HEK293T (cell line): ENCODE results near the gene COL6A3.

ENCODE experiments used
- CTCF ChIA-PET: fragments of 350-600 bp; formaldehyde crosslinking; extraction: SDS; loops from one replicate; lab custom pipeline; 2021; ENCODE audit warnings: antibody characterized with exemption, inconsistent platforms; lab: Yijun Ruan, JAX
- POLR2A ChIA-PET: fragments of 350-600 bp; formaldehyde crosslinking; extraction: SDS; loops from one replicate; lab custom pipeline; 2020; ENCODE audit warnings: antibody characterized with exemption, inconsistent platforms; lab: Yijun Ruan, JAX
- DNase-seq: peaks from one replicate; pipeline ENCODE4 v3.0.0; 2012; ENCODE audit warnings: mixed read lengths; ENCODE audit errors: extremely low spot score
- ARNT ChIP-seq: fragments of 450-650 bp; IDR thresholded peaks from 2 replicates; pipeline ENCODE4 v1.6.1; 2017; ENCODE audit warnings: mild to moderate bottlenecking
- BHLHE40 ChIP-seq: fragments of 450-650 bp; IDR thresholded peaks from 2 replicates; pipeline ENCODE4 v1.6.1; 2016; ENCODE audit warnings: mild to moderate bottlenecking, moderate library complexity, borderline replicate concordance
- CTBP1 ChIP-seq: fragments of 450-650 bp; IDR thresholded peaks from 2 replicates; pipeline ENCODE4 v1.6.1; 2016; ENCODE audit warnings: borderline replicate concordance
- ELF4 ChIP-seq: fragments of 450-650 bp; IDR thresholded peaks from 2 replicates; pipeline ENCODE4 v1.6.1; 2017; ENCODE audit warnings: antibody characterized with exemption
- FOXA1 ChIP-seq: fragments of 450-650 bp; IDR thresholded peaks from 2 replicates; pipeline ENCODE4 v1.6.1; 2016; ENCODE audit warnings: mild to moderate bottlenecking
- FOXK2 ChIP-seq: fragments of 450-650 bp; IDR thresholded peaks from 2 replicates; pipeline ENCODE4 v1.6.1; 2016; ENCODE audit warnings: mild to moderate bottlenecking
- FOXM1 ChIP-seq: fragments of 450-650 bp; IDR thresholded peaks from 2 replicates; pipeline ENCODE4 v1.6.1; 2017; ENCODE audit warnings: mild to moderate bottlenecking, borderline replicate concordance
- HDGF ChIP-seq: fragments of 450-650 bp; IDR thresholded peaks from 2 replicates; pipeline ENCODE4 v1.6.1; 2017; ENCODE audit warnings: antibody characterized with exemption, borderline replicate concordance
- L3MBTL2 ChIP-seq: fragments of 450-650 bp; conservative IDR thresholded peaks from 2 replicates; pipeline ENCODE4 v1.6.1; 2016; ENCODE audit warnings: mild to moderate bottlenecking
- LEF1 ChIP-seq: fragments of 450-650 bp; IDR thresholded peaks from 2 replicates; pipeline ENCODE4 v1.6.1; 2017; ENCODE audit warnings: mild to moderate bottlenecking, borderline replicate concordance
- NFRKB ChIP-seq: fragments of 450-650 bp; IDR thresholded peaks from 2 replicates; pipeline ENCODE4 v1.6.1; 2016; ENCODE audit warnings: mild to moderate bottlenecking, moderate library complexity
- PKNOX1 ChIP-seq: fragments of 450-650 bp; IDR thresholded peaks from 2 replicates; pipeline ENCODE4 v1.6.1; 2016
- SP1 ChIP-seq: fragments of 450-650 bp; IDR thresholded peaks from 2 replicates; pipeline ENCODE4 v1.6.1; 2017
- SUZ12 ChIP-seq: fragments of 450-650 bp; IDR thresholded peaks from 2 replicates; pipeline ENCODE4 v1.6.1; 2016; ENCODE audit warnings: mild to moderate bottlenecking
- TARDBP ChIP-seq: fragments of 450-650 bp; IDR thresholded peaks from 2 replicates; pipeline ENCODE4 v1.6.1; 2016
- ZNF384 ChIP-seq: fragments of 450-650 bp; IDR thresholded peaks from 2 replicates; pipeline ENCODE4 v1.6.1; 2016

Gene COL6A3

DNA sequence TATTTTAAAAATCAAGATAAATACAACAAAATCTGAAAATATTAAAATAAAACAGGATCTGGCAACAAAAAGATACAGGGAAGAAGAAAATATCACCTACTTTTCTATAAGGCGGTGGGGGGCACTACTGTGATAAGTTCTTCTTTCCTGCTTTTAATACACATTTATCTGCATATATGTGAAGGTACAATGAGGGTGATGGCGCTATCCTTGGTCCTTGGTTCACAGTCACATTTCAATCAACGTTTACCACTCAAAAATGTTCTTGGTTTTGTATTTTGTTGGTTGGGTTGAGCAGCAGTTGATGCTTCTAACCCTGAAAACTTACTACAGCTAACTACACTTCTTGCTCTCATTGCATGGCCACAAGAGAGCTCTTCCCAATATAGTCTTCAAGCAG is 112.4 kb downstream of the COL6A3 start:
- ChIA-PET CTCF (no interaction called here), POLR2A (no interaction called here)
- no peak for TF ChIP-seq FOXM1
- TF ChIP-seq CTBP1: no peak
- no peak for TF ChIP-seq NFRKB
- no peak for TF ChIP-seq SP1
- TF ChIP-seq FOXA1: no peak
- no peak for TF ChIP-seq HDGF
- TF ChIP-seq ARNT: no peak
- no peak for TF ChIP-seq PKNOX1
- TF ChIP-seq LEF1: no peak
- no peak for TF ChIP-seq BHLHE40
- DNase-seq: no peak

- TF ChIP-seq ELF4 (no peak), BHLHE40 (no peak), SP1 (no peak), ARNT (no peak), CTBP1 (no peak)
- POLR2A ChIA-PET: no interaction called here
These were observed 113.2 kb downstream of the COL6A3 start for GRCh38 chr2:237300739-237301138.

DNA sequence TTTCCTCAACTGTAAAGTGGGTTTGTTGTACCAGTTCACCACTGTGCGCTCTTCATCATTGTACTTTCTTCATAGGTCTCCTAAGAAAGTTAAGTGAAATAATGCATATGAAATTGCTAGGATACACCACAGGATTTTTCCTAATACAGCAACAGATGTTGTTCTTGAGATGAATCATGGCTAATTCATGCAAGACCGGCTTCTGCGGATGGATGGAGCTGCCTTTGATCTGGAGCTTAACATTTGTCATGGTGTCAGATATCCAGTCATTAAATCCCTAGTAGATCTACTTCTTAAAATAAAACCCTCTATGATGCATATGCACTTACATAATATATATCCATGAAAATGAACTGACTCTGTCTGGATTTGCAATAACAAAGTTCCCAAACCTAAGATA is 114.1 kb downstream of the COL6A3 start:
- CTCF ChIA-PET: no interaction called here
- no peak for DNase-seq
- TF ChIP-seq TARDBP (no peak), FOXK2 (no peak), SP1 (no peak), ELF4 (no peak), ARNT (no peak), FOXM1 (no peak)
- POLR2A ChIA-PET: no interaction called here

More at GRCh38 chr2:237300739-237301138, 113.2 kb downstream of the COL6A3 start:
- CTCF ChIA-PET: no interaction called here
- no peak for DNase-seq

GRCh38 chr2:237298151-237299118 is 115.5 kb downstream of the COL6A3 start:
- CTCF ChIA-PET: interaction anchor here (0.7 kb wide), 1 partner anchor 120 kb away, joined by 3 read pairs; no protein-coding TSS in a partner anchor
- TF ChIP-seq CTBP1 (no peak), NFRKB (no peak), ELF4 (no peak), FOXK2 (no peak), ARNT (no peak), SUZ12 (no peak), L3MBTL2 (no peak), LEF1 (no peak), ZNF384 (no peak), HDGF (no peak), TARDBP (no peak), PKNOX1 (no peak), SP1 (no peak), FOXM1 (no peak), BHLHE40 (no peak), FOXA1 (no peak)
- DNase-seq: no peak
- POLR2A ChIA-PET: interaction anchor here (0.9 kb wide), 1 partner anchor 28 kb away, joined by 3 read pairs; no protein-coding TSS in a partner anchor

DNA sequence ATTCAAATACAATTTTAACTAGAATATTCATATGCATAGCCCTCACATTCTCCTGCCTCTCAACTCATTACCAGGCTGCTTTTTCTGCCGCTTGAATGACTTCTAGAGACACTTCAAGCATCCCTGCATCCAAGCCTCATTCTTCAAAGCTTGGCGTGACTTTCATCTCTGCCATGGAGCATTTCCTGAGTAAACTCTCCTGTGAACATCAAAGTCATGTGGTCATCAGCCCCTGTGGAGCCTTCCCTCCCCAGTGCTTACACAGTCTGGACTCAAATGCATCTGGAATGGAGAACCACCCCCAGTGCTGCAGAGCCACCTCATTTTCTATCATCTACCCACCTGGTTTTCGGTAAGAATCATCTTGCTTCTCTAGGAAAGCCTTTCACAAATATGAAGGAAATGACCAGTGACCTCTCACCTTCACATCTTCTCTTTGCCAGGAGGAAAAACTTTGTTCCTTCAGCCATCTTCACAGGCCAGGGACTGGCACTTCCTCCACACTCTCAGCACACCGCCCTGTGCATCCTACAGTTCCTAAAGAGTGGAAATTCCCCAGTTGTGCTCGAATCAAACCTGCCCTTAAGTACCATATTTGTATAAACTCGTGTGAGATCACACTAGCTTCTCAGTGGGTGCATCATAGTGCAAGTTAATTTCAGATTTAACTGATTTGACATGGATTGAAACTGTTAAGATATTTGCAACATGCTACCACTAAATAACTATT is 116.4 kb downstream of the COL6A3 start:
- TF ChIP-seq BHLHE40: no peak
- TF ChIP-seq SUZ12: no peak
- TF ChIP-seq NFRKB: no peak
- no peak for TF ChIP-seq ZNF384
- CTCF ChIA-PET: no interaction called here
- POLR2A ChIA-PET: interaction anchor here (0.9 kb wide), 1 partner anchor 29 kb away, joined by 3 read pairs; no protein-coding TSS in a partner anchor
- DNase-seq: no peak

DNA sequence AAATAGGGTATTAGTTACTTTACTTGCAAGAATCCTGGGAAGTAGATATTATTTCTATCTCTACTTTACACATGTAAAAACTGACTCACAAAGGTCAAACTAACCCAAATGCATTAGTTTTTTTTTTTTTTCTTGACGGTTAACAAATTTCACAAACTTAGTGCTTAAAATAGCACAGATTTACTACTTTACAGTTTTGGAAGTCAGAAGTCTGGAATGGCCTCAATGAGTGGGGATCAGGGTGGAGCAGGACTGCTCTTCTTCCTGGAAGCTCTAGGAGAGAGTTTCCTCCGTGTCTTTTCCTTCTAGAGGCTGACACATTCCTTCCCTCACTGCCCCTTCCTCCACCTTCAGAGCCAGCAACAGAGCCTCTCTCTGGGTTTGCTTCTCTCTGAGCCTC is 117.2 kb downstream of the COL6A3 start:
- ChIA-PET POLR2A (no interaction called here), CTCF (interaction anchor here (0.8 kb wide), 1 partner anchor 802 kb away, joined by 3 read pairs; no protein-coding TSS in a partner anchor)
- no peak for DNase-seq
- TF ChIP-seq BHLHE40 (no peak), PKNOX1 (no peak), FOXM1 (no peak), ZNF384 (no peak), TARDBP (no peak), CTBP1 (no peak), SUZ12 (no peak), SP1 (no peak), NFRKB (no peak), ARNT (no peak), L3MBTL2 (no peak)
